ENCODE data around the gene GNLY. TPM values are rescaled to one million over a fixed set of nuclear protein-coding genes. Genes with fewer than 3 reads are reported as not detected.

GNLY gene
- total and polyA plus RNA-seq, 9 of the 15 experiments (the other 6 are each of a cell fraction or from before 2014, with no cell fraction given): not detected

DNA sequence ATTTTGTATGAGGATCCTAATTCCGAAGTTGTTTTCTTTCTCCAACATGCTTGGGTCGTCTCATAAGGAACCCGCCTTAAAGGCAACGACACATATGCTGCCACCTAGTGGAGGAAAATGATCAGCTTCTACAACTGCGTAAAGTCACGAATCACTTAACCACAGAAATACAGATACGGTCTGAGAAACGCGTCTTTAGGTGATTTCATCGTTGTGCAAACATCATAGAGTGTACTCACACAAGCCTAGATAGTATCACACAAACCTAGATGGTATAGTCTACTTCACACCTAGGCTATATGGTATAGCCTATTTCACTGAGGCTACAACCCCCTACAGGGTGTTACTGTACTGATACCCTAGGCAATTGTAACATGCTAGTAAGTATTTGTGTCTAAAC lies 13.1 kb downstream of the GNLY start (continued):
- TF ChIP-seq CEBPG (CRISPR knock-in tag; IDR thresholded peaks at IDR 0.05) (no peak), CEBPG (tag; conservative IDR thresholded peaks at IDR 0.05 in 1 of 2, IDR thresholded peaks at IDR 0.05 in 1 of 2) (0 out of 4 replicates have a peak, but pooled peaks of 1 of the 2 experiments have one; percentile 26), FOXA1 (IDR thresholded peaks at IDR 0.05; ENCODE audit: borderline replicate concordance) (peak; percentile 65; the same call in 1 of the 2 replicates), SMARCA4 (IDR thresholded peaks at IDR 0.05) (peak; percentile 54), NFIC (IDR thresholded peaks at IDR 0.05) (no peak), RFX5 (IDR thresholded peaks at IDR 0.05; ENCODE audit: low read depth, low read length) (no peak), SMC3 (conservative IDR thresholded peaks at IDR 0.05; ENCODE audit: insufficient read depth, low read depth, low read length) (peak; percentile 61; the same call in 1 of the 2 replicates), CREM (IDR thresholded peaks at IDR 0.05; ENCODE audit: low read depth) (peak; percentile 65; the same call in 1 of the 2 replicates)
- TF ChIP-seq, protein P1, sequence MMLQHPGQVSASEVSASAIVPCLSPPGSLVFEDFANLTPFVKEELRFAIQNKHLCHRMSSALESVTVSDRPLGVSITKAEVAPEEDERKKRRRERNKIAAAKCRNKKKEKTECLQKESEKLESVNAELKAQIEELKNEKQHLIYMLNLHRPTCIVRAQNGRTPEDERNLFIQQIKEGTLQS (IDR thresholded peaks at IDR 0.05): peak; percentile 63
- TF ChIP-seq, protein P1 (CRISPR knock-in tag; conservative IDR thresholded peaks at IDR 0.05): no peak
- TF ChIP-seq, protein P2, sequence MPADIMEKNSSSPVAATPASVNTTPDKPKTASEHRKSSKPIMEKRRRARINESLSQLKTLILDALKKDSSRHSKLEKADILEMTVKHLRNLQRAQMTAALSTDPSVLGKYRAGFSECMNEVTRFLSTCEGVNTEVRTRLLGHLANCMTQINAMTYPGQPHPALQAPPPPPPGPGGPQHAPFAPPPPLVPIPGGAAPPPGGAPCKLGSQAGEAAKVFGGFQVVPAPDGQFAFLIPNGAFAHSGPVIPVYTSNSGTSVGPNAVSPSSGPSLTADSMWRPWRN (IDR thresholded peaks at IDR 0.05; ENCODE audit: low read depth): peak; percentile 99
